Measurements from ENCODE around the gene GALR3. TPM values are rescaled to one million over a fixed set of nuclear protein-coding genes. Genes with fewer than 3 reads are reported as not detected.

The GALR3 gene
- total RNA-seq, 1 experiment from 2014 or later: not detected

DNA sequence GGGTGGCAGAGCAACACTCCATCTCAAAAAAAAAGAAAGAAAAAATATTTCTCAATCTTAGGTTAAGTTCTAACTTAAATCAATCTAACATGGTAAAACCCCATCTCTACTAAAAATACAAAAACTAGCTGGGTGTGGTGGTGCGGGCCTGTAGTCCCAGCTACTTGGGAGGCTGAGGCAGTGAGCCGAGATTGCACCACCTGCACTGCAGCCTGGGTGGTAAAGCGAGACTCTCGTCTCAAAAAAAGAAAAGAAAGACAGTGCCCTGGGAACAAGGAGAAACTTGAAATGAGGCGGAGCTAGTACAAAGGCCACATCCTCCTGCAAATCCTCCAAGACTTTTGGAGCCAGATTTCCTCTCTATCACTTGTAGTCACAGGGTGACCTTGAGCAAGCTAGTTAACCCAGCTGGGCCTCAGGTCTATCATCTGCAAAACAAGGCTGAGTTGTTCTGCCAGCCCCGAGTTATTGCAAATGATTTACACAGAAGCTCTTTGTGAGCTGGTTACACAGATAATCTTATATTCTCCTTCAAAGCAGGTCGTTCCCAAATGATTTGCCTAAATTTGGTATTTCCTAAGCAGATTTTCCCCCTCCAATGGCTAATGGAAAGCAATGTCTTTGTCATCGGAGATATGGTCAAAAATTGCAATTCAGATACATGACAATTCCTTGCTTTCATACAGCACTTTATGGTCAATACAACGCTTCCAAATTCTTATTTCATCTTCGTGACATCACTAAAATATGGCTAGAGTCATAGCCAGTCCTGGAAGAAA is 19.0 kb downstream of the GALR3 start:
- in situ Hi-C loops (cut with HindIII; ENCODE audit: low pct_unique_long_range_greater_than_20kb, low sequenced_read_pairs): no loop called here
- Histone ChIP-seq H3K4me3 (ENCODE audit: low read depth in 2 of 2, low read length in 2 of 2) (no peak overlapping the region; a peak in 1 of 4 replicates), H3K4me1 (ENCODE audit: control insufficient read depth, insufficient read depth, low read length) (no peaks in the 10 kb centered on the region), H3K36me3 (ENCODE audit: control insufficient read depth, insufficient read depth, low read length) (no peaks in the 10 kb centered on the region; the same call in 1 of the 2 replicates), H3K9me3 (ENCODE audit: control insufficient read depth, insufficient read depth, low read depth, low read length) (no peaks in the 10 kb centered on the region), H3K27me3 (ENCODE audit: control insufficient read depth, insufficient read depth, low read length) (no peaks in the 10 kb centered on the region), H3K27ac (ENCODE audit: low read length) (no peak overlapping the region)
- ChIA-PET POLR2A (interaction anchor here (0.7 kb wide), 1 partner anchor 1640 kb away, joined by 4 read pairs; the partner anchor contains the start of gene APOL4), CTCF (no interaction called here)
- no peak for DNase-seq (ENCODE audit: low read depth, low spot score)
- TF ChIP-seq, protein P1, sequence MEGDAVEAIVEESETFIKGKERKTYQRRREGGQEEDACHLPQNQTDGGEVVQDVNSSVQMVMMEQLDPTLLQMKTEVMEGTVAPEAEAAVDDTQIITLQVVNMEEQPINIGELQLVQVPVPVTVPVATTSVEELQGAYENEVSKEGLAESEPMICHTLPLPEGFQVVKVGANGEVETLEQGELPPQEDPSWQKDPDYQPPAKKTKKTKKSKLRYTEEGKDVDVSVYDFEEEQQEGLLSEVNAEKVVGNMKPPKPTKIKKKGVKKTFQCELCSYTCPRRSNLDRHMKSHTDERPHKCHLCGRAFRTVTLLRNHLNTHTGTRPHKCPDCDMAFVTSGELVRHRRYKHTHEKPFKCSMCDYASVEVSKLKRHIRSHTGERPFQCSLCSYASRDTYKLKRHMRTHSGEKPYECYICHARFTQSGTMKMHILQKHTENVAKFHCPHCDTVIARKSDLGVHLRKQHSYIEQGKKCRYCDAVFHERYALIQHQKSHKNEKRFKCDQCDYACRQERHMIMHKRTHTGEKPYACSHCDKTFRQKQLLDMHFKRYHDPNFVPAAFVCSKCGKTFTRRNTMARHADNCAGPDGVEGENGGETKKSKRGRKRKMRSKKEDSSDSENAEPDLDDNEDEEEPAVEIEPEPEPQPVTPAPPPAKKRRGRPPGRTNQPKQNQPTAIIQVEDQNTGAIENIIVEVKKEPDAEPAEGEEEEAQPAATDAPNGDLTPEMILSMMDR (IDR thresholded peaks at IDR 0.05): no peak
- TF ChIP-seq, protein P2, sequence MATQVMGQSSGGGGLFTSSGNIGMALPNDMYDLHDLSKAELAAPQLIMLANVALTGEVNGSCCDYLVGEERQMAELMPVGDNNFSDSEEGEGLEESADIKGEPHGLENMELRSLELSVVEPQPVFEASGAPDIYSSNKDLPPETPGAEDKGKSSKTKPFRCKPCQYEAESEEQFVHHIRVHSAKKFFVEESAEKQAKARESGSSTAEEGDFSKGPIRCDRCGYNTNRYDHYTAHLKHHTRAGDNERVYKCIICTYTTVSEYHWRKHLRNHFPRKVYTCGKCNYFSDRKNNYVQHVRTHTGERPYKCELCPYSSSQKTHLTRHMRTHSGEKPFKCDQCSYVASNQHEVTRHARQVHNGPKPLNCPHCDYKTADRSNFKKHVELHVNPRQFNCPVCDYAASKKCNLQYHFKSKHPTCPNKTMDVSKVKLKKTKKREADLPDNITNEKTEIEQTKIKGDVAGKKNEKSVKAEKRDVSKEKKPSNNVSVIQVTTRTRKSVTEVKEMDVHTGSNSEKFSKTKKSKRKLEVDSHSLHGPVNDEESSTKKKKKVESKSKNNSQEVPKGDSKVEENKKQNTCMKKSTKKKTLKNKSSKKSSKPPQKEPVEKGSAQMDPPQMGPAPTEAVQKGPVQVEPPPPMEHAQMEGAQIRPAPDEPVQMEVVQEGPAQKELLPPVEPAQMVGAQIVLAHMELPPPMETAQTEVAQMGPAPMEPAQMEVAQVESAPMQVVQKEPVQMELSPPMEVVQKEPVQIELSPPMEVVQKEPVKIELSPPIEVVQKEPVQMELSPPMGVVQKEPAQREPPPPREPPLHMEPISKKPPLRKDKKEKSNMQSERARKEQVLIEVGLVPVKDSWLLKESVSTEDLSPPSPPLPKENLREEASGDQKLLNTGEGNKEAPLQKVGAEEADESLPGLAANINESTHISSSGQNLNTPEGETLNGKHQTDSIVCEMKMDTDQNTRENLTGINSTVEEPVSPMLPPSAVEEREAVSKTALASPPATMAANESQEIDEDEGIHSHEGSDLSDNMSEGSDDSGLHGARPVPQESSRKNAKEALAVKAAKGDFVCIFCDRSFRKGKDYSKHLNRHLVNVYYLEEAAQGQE (IDR thresholded peaks at IDR 0.05; ENCODE audit: insufficient read depth in 1 of 2, low read depth in 2 of 2, low read length in 1 of 2): no peak
- TF ChIP-seq POLR2AphosphoS5 (IDR thresholded peaks at IDR 0.05; ENCODE audit: low read depth, low read length) (no peak), SIN3A (IDR thresholded peaks at IDR 0.05; ENCODE audit: borderline replicate concordance, insufficient read depth, low read depth, low read length) (no peak), TCF7L2 (IDR thresholded peaks at IDR 0.05; ENCODE audit: low read depth, low read length) (no peak)
- intact Hi-C loops (cut with micrococcal nuclease; ENCODE audit: unreplicated experiment): no loop called here
- BruUV-seq (replicated peaks): TSS peak; percentile 75
- no peak for ATAC-seq

- no peak for DNase-seq (ENCODE audit: low read depth, low spot score)
- ATAC-seq: peak; percentile 77
- TF ChIP-seq POLR2AphosphoS5 (IDR thresholded peaks at IDR 0.05; ENCODE audit: low read depth, low read length) (no peak), TCF7L2 (IDR thresholded peaks at IDR 0.05; ENCODE audit: low read depth, low read length) (no peak), SIN3A (IDR thresholded peaks at IDR 0.05; ENCODE audit: borderline replicate concordance, insufficient read depth, low read depth, low read length) (no peak)
- TF ChIP-seq, protein P2 (IDR thresholded peaks at IDR 0.05; ENCODE audit: insufficient read depth in 1 of 2, low read depth in 2 of 2, low read length in 1 of 2): no peak; a peak in 1 of 4 replicates
- TF ChIP-seq, protein P1 (IDR thresholded peaks at IDR 0.05): no peak
- H3K36me3 ChIP-seq (ENCODE audit: control insufficient read depth, insufficient read depth, low read length): no peaks in the 10 kb centered on the region; the same call in 1 of the 2 replicates
- no peaks in the 10 kb centered on the region for H3K9me3 ChIP-seq (ENCODE audit: control insufficient read depth, insufficient read depth, low read depth, low read length)
- H3K4me1 ChIP-seq (ENCODE audit: control insufficient read depth, insufficient read depth, low read length): 0 out of 2 replicates have a peak, but pooled peaks cover 3% of the 10 kb centered on the region
- H3K27ac ChIP-seq (ENCODE audit: low read length): peak overlapping the region; percentile 86
- H3K27me3 ChIP-seq (ENCODE audit: control insufficient read depth, insufficient read depth, low read length): no peaks in the 10 kb centered on the region
- intact Hi-C loops (cut with micrococcal nuclease; ENCODE audit: unreplicated experiment): no loop called here
- POLR2A ChIA-PET: interaction anchor here (0.6 to 0.9 kb wide), 3 partner anchors 16 to 54 kb away, joined by 3 read pairs; no protein-coding TSS in a partner anchor
- in situ Hi-C loops (cut with HindIII; ENCODE audit: low pct_unique_long_range_greater_than_20kb, low sequenced_read_pairs): no loop called here
- H3K4me3 ChIP-seq (ENCODE audit: low read depth in 2 of 2, low read length in 2 of 2): peak overlapping the region; percentile 65 to 86
- CTCF ChIA-PET: interaction anchor here (0.6 kb wide), 1 partner anchor 15 kb away, joined by 3 read pairs; no protein-coding TSS in a partner anchor
- no TSS peak for BruUV-seq (replicated peaks)
Observed at GRCh38 chr22:37843741-37844089, 20.5 kb downstream of the GALR3 start.

All from Panc1 (cell line).